PC-9 (cell line): ENCODE data around the gene SH3RF3.

Source experiments
- CTCF ChIP-seq: fragments of 200-600 bp; sonication (generic); conservative IDR thresholded peaks from 2 replicates; pipeline ENCODE4 v1.6.1; 2017; ENCODE audit warnings: mixed run types, antibody characterized with exemption, mild to moderate bottlenecking, moderate library complexity
- EZH2 ChIP-seq: fragments of 200-600 bp; sonication (generic); IDR thresholded peaks from 2 replicates; pipeline ENCODE4 v1.8.0; 2017; ENCODE audit warnings: antibody characterized with exemption, low read depth

GRCh38 chr2:109292386-109292785 lies 163.4 kb downstream of the SH3RF3 start:
- no peak for TF ChIP-seq CTCF
- no peak for TF ChIP-seq EZH2
